Neuronal stem cell (in vitro differentiated cells): ENCODE data around the gene CLCN4.
A peak's percentile ranks its signal among the peaks of the same experiment; 100 is the strongest.

ENCODE experiments used
- DNase-seq: peaks from one replicate; pipeline ENCODE4 v3.0.0-alpha.2; 2013; ENCODE audit warnings: low spot score
- H2AFZ ChIP-seq: one replicate; pipeline ENCODE4 v1.6.1; 2013; ENCODE audit warnings: mild to moderate bottlenecking, low read length, inconsistent platforms
- H2AK5ac ChIP-seq: 2 replicates; pipeline ENCODE4 v1.6.1; 2013; ENCODE audit warnings: low read depth, mild to moderate bottlenecking, inconsistent platforms, low read length, moderate library complexity, mixed read lengths
- H2BK120ac ChIP-seq: 2 replicates; pipeline ENCODE4 v1.6.1; 2013; ENCODE audit warnings: low read depth, mild to moderate bottlenecking, inconsistent platforms, low read length, moderate library complexity, mixed read lengths
- H2BK12ac ChIP-seq: one replicate; pipeline ENCODE4 v1.6.1; 2013; ENCODE audit warnings: low read length, inconsistent platforms
- H2BK15ac ChIP-seq: 2 replicates; pipeline ENCODE4 v1.6.1; 2013; ENCODE audit warnings: mild to moderate bottlenecking, low read length, inconsistent platforms, mixed read lengths
- H2BK5ac ChIP-seq: one replicate; pipeline ENCODE4 v1.6.1; 2013; ENCODE audit warnings: inconsistent platforms, mild to moderate bottlenecking, low read length, moderate library complexity
- H3K14ac ChIP-seq: one replicate; pipeline ENCODE4 v1.6.1; 2013; ENCODE audit warnings: low read length, inconsistent platforms
- H3K18ac ChIP-seq: 2 replicates; pipeline ENCODE4 v1.6.1; 2013; ENCODE audit warnings: low read length, inconsistent platforms
- H3K23ac ChIP-seq: 2 replicates; pipeline ENCODE4 v1.6.1; 2013; ENCODE audit warnings: low read depth, mild to moderate bottlenecking, mixed read lengths, low read length, inconsistent platforms; ENCODE audit not compliant: poor library complexity
- H3K27ac ChIP-seq: replicated peaks from 3 replicates; pipeline ENCODE4 v1.5.1; 2013; ENCODE audit warnings: low read length, inconsistent platforms
- H3K27me3 ChIP-seq, 3 experiments: 2 replicates each; pipeline ENCODE4 v1.6.1; 2013; ENCODE audit warnings: low read length in 3 of 3, mild to moderate bottlenecking in 2 of 3, inconsistent platforms in 1 of 3, low read depth in 1 of 3, mixed read lengths in 1 of 3, moderate library complexity in 1 of 3; ENCODE audit not compliant: control insufficient read depth in 3 of 3, insufficient read depth in 3 of 3
- H3K36me3 ChIP-seq, 2 donors: replicated peaks in 1 of 2; 2 replicates each; pipeline ENCODE4 v1.6.1; 2013; ENCODE audit warnings: low read length in 2 of 2; ENCODE audit not compliant: control insufficient read depth in 2 of 2, insufficient read depth in 2 of 2
- H3K4ac ChIP-seq: 2 replicates; pipeline ENCODE4 v1.6.1; 2013; ENCODE audit warnings: inconsistent platforms, mild to moderate bottlenecking, low read length, moderate library complexity
- H3K4me1 ChIP-seq, 2 donors: 1 replicate in 1 of 2; 2 replicates in 1 of 2; pipeline ENCODE4 v1.6.1; 2013; ENCODE audit warnings: low read length in 2 of 2, low read depth in 1 of 2; ENCODE audit not compliant: control insufficient read depth in 2 of 2, insufficient read depth in 1 of 2
- H3K4me2 ChIP-seq: one replicate; pipeline ENCODE4 v1.6.1; 2013; ENCODE audit warnings: mild to moderate bottlenecking, low read length, inconsistent platforms; ENCODE audit not compliant: insufficient read depth, poor library complexity, severe bottlenecking
- H3K4me3 ChIP-seq, 2 donors: 2 replicates each; pipeline ENCODE4 v1.5.1; 2013; ENCODE audit warnings: low read length in 2 of 2, mild to moderate bottlenecking in 2 of 2, inconsistent platforms in 1 of 2, moderate library complexity in 1 of 2
- H3K79me1 ChIP-seq: one replicate; pipeline ENCODE4 v1.6.1; 2013; ENCODE audit warnings: low read depth, mild to moderate bottlenecking, inconsistent platforms, low read length, moderate library complexity
- H3K9ac ChIP-seq: one replicate; pipeline ENCODE4 v1.6.1; 2013; ENCODE audit warnings: mild to moderate bottlenecking, low read depth, low read length, inconsistent platforms; ENCODE audit not compliant: poor library complexity
- H3K9me3 ChIP-seq, 2 donors: replicated peaks in 1 of 2; 2 replicates each; pipeline versions ENCODE3 to v1.6.1; 2013; ENCODE audit warnings: low read length in 2 of 2, mild to moderate bottlenecking in 2 of 2, inconsistent platforms in 1 of 2, low read depth in 1 of 2, mixed read lengths in 1 of 2, moderate library complexity in 1 of 2; ENCODE audit not compliant: control insufficient read depth in 2 of 2, insufficient read depth in 1 of 2
- H4K8ac ChIP-seq: one replicate; pipeline ENCODE4 v1.6.1; 2013; ENCODE audit warnings: low read depth, mild to moderate bottlenecking, inconsistent platforms, low read length, moderate library complexity
- H4K91ac ChIP-seq: one replicate; pipeline ENCODE4 v1.6.1; 2013; ENCODE audit warnings: low read length, low read depth, mild to moderate bottlenecking, inconsistent platforms; ENCODE audit not compliant: poor library complexity
- WGBS, 2 donors: extraction: QIAGEN DNeasy Blood & Tissue Kit; methylation state at CpG; one replicate each; pipeline ENCODE4 v1.1.7; 2013; ENCODE audit warnings: missing lambda C conversion rate in 2 of 2, mixed read lengths in 1 of 2; ENCODE audit not compliant: insufficient read length in 2 of 2, insufficient replicate concordance in 1 of 2; ENCODE audit errors: extremely low coverage in 2 of 2; 5-methylcytosine and 5-hydroxymethylcytosine counted together

Gene CLCN4

DNA sequence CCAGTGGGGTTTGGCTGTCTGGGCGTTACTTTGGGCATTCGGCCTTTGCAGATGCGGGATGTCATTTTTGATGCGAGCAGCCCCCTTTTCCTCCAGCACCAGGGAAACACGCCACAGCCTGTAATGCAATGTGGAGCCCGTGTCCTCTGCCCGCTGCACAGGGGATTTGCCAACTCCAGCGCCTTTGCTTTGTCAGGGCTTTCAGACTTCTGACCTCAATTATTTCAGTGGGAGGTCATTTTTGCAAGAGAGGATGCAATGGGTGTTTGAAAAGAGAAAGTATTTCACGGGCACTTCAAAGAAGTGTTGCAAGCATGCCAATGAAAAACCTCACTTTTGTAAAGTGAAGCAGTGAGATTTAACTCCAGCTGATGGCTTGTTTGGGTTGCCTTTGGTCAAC lies 11.5 kb downstream of the CLCN4 start:
- H3K4me3 ChIP-seq, result no peak overlapping the region
- peaks cover 7% of the 10 kb centered on the region for H3K79me1 ChIP-seq
- no peak overlapping the region for H3K14ac ChIP-seq
- H2BK5ac ChIP-seq, result no peak overlapping the region
- peaks cover 0 to 6% of the 10 kb centered on the region in 2 donors for H3K4me1 ChIP-seq
- H3K18ac ChIP-seq, result no peak overlapping the region
- H3K27me3 ChIP-seq, result no peaks in the 10 kb centered on the region
- H3K23ac ChIP-seq, result no peak overlapping the region
- H2BK120ac ChIP-seq, result no peak overlapping the region
- H3K9me3 ChIP-seq, result no peaks in the 10 kb centered on the region
- no peak overlapping the region for H4K8ac ChIP-seq
- H2BK15ac ChIP-seq, result no peak overlapping the region
- no peak overlapping the region for H2AK5ac ChIP-seq
- H3K27ac ChIP-seq, result no peak overlapping the region
- no peak for DNase-seq
- no peak overlapping the region for H3K9ac ChIP-seq
- H3K36me3 ChIP-seq, result no peaks in the 10 kb centered on the region
- H2BK12ac ChIP-seq, result no peak overlapping the region
- no peak overlapping the region for H2AFZ ChIP-seq
- no CpG with 5 or more reads among the region's 9 CpGs for WGBS, 2 donors
- H4K91ac ChIP-seq, result no peak overlapping the region
- H3K4ac ChIP-seq, result no peak overlapping the region
- H3K4me2 ChIP-seq, result no peak overlapping the region

- Histone ChIP-seq H3K4me2 (no peak overlapping the region), H3K4me1 (peaks cover 0 to 11% of the 10 kb centered on the region in 2 donors), H2BK12ac (no peak overlapping the region), H3K79me1 (peaks cover 7% of the 10 kb centered on the region), H2BK120ac (no peak overlapping the region), H3K27me3 (no peaks in the 10 kb centered on the region), H3K14ac (no peak overlapping the region), H2AFZ (no peak overlapping the region), H3K27ac (no peak overlapping the region), H3K18ac (no peak overlapping the region), H4K91ac (no peak overlapping the region), H2BK5ac (no peak overlapping the region), H3K4ac (no peak overlapping the region), H4K8ac (no peak overlapping the region), H3K9me3 (no peaks in the 10 kb centered on the region), H3K9ac (no peak overlapping the region), H3K23ac (no peak overlapping the region), H2AK5ac (no peak overlapping the region), H2BK15ac (no peak overlapping the region), H3K4me3 (no peak overlapping the region), H3K36me3 (no peaks in the 10 kb centered on the region)
- no CpG with 5 or more reads among the region's 3 CpGs for WGBS, 2 donors
- DNase-seq, result no peak
Observed at GRCh38 chrX:10169175-10169574, 12.4 kb downstream of the CLCN4 start.

DNA sequence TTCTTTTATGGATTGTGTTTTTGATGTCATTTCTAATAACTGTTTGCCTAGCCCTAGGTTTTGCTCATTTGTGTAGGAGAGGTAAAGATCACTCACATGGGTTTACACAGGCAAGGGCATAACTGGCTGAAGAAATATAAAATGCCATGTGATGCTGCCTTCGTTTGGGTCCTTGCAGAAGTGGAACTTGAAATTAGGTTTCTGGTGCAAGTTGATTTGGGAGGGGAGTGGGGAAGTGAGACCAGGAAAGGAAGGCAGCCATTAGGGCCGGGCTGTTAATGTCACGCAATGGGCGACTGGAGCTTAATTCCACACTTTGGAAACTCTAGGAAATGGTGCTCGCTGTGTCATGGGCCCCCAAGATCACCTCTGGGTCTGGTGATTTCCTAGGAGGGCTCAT lies 14.5 kb downstream of the CLCN4 start:
- no peak for DNase-seq
- Histone ChIP-seq H2BK120ac (no peak overlapping the region), H3K9ac (no peak overlapping the region), H3K9me3 (no peaks in the 10 kb centered on the region), H3K4me2 (no peak overlapping the region), H2AFZ (no peak overlapping the region), H3K4ac (no peak overlapping the region), H3K79me1 (peaks cover 8% of the 10 kb centered on the region), H3K4me1 (peaks cover 2 to 16% of the 10 kb centered on the region in 2 donors), H3K36me3 (no peaks in the 10 kb centered on the region), H3K27ac (no peak overlapping the region), H2BK15ac (no peak overlapping the region), H3K18ac (no peak overlapping the region), H4K91ac (no peak overlapping the region), H3K23ac (no peak overlapping the region), H2BK12ac (no peak overlapping the region), H3K27me3 (no peaks in the 10 kb centered on the region), H2BK5ac (no peak overlapping the region), H4K8ac (no peak overlapping the region), H3K14ac (no peak overlapping the region), H2AK5ac (no peak overlapping the region), H3K4me3 (no peak overlapping the region)
- WGBS, 2 donors, result no CpG with 5 or more reads among the region's 5 CpGs

GRCh38 chrX:10172877-10173276 lies 16.1 kb downstream of the CLCN4 start:
- Histone ChIP-seq H3K14ac (no peak overlapping the region), H3K23ac (no peak overlapping the region), H2AK5ac (peak overlapping the region; percentile 70), H2BK120ac (no peak overlapping the region), H3K4me3 (no peak overlapping the region), H2BK5ac (peak overlapping the region; percentile 53), H3K4me1 (peaks cover 2 to 16% of the 10 kb centered on the region in 2 donors), H4K91ac (no peak overlapping the region), H3K79me1 (peaks cover 5% of the 10 kb centered on the region), H3K36me3 (no peaks in the 10 kb centered on the region), H3K4ac (no peak overlapping the region), H3K18ac (peak overlapping the region; percentile 71), H3K9me3 (no peaks in the 10 kb centered on the region), H2BK12ac (no peak overlapping the region), H3K4me2 (peak overlapping the region; percentile 11), H4K8ac (no peak overlapping the region), H2AFZ (no peak overlapping the region), H3K27ac (peak overlapping the region; percentile 93), H2BK15ac (no peak overlapping the region), H3K27me3 (no peaks in the 10 kb centered on the region), H3K9ac (no peak overlapping the region)
- DNase-seq, result peak; percentile 6
- no CpG with 5 or more reads among the region's 11 CpGs for WGBS, 2 donors
